ENCODE data around the gene OAS1.
"Not testable (repeated sequence)": the region's sequence is repeated elsewhere in the genome, so short reads cannot be mapped to it uniquely, and the experiment has no call there.

Gene OAS1

GRCh38 chr12:112947761-112948160 is 41.0 kb downstream of the OAS1 start:
- H3K4me3 ChIP-seq (ENCODE audit: low read length), result no peak overlapping the region
- TF ChIP-seq CTCF (IDR thresholded peaks at IDR 0.05; ENCODE audit: low read depth, low read length) (no peak), EZH2phosphoT487 (IDR thresholded peaks at IDR 0.05; ENCODE audit: low read depth) (no peak)
- H3K4me2 ChIP-seq (ENCODE audit: low read length), result no peak overlapping the region
- no peaks in the 10 kb centered on the region for H3K27me3 ChIP-seq (ENCODE audit: low read depth, low read length)
- no peaks in the 10 kb centered on the region for H3K79me2 ChIP-seq (ENCODE audit: low read length)
- H3K27ac ChIP-seq (ENCODE audit: low read length), result no peak overlapping the region
- no peaks in the 10 kb centered on the region for H4K20me1 ChIP-seq (ENCODE audit: insufficient read depth, low read length)
- H3K9me3 ChIP-seq (ENCODE audit: insufficient read depth, low read length), result no peaks in the 10 kb centered on the region
- no peaks in the 10 kb centered on the region for H3K4me1 ChIP-seq (ENCODE audit: low read length)
- H2AFZ ChIP-seq (ENCODE audit: low read depth, low read length), result no peak overlapping the region
- no peak overlapping the region for H3K9ac ChIP-seq (ENCODE audit: low read length)
- peaks cover 13% of the 10 kb centered on the region for H3K36me3 ChIP-seq (replicated peaks; ENCODE audit: low read depth, low read length)

- H3K4me2 ChIP-seq (ENCODE audit: low read length), result no peak overlapping the region
- no peak overlapping the region for H2AFZ ChIP-seq (ENCODE audit: low read depth, low read length)
- no peaks in the 10 kb centered on the region for H3K4me1 ChIP-seq (ENCODE audit: low read length)
- no peaks in the 10 kb centered on the region for H3K79me2 ChIP-seq (ENCODE audit: low read length)
- TF ChIP-seq CTCF (IDR thresholded peaks at IDR 0.05; ENCODE audit: low read depth, low read length), result no peak
- no peak for TF ChIP-seq EZH2phosphoT487 (IDR thresholded peaks at IDR 0.05; ENCODE audit: low read depth)
- H3K9me3 ChIP-seq (ENCODE audit: insufficient read depth, low read length), result no peaks in the 10 kb centered on the region
- H3K36me3 ChIP-seq (replicated peaks; ENCODE audit: low read depth, low read length), result peaks cover 13% of the 10 kb centered on the region
- H3K4me3 ChIP-seq (ENCODE audit: low read length), result no peak overlapping the region
- no peaks in the 10 kb centered on the region for H4K20me1 ChIP-seq (ENCODE audit: insufficient read depth, low read length)
- no peak overlapping the region for H3K9ac ChIP-seq (ENCODE audit: low read length)
- no peak overlapping the region for H3K27ac ChIP-seq (ENCODE audit: low read length)
- no peaks in the 10 kb centered on the region for H3K27me3 ChIP-seq (ENCODE audit: low read depth, low read length)
Measured at GRCh38 chr12:112948806-112949205, 42.0 kb downstream of the OAS1 start.

- H3K36me3 ChIP-seq (replicated peaks; ENCODE audit: low read depth, low read length), result peaks cover 10% of the 10 kb centered on the region
- H3K4me2 ChIP-seq (ENCODE audit: low read length), result no peak overlapping the region
- H3K27me3 ChIP-seq (ENCODE audit: low read depth, low read length), result no peaks in the 10 kb centered on the region
- no peak overlapping the region for H3K4me3 ChIP-seq (ENCODE audit: low read length)
- H3K9ac ChIP-seq (ENCODE audit: low read length), result no peak overlapping the region
- H3K27ac ChIP-seq (ENCODE audit: low read length), result no peak overlapping the region
- no peaks in the 10 kb centered on the region for H4K20me1 ChIP-seq (ENCODE audit: insufficient read depth, low read length)
- TF ChIP-seq CTCF (IDR thresholded peaks at IDR 0.05; ENCODE audit: low read depth, low read length) (no peak), EZH2phosphoT487 (IDR thresholded peaks at IDR 0.05; ENCODE audit: low read depth) (no peak)
- no peaks in the 10 kb centered on the region for H3K79me2 ChIP-seq (ENCODE audit: low read length)
- H3K9me3 ChIP-seq (ENCODE audit: insufficient read depth, low read length), result no peaks in the 10 kb centered on the region
- H2AFZ ChIP-seq (ENCODE audit: low read depth, low read length), result no peak overlapping the region
- H3K4me1 ChIP-seq (ENCODE audit: low read length), result no peaks in the 10 kb centered on the region
Measured at GRCh38 chr12:112950701-112951100, 43.9 kb downstream of the OAS1 start.

GRCh38 chr12:112957125-112957524 is 50.4 kb downstream of the OAS1 start:
- H3K9ac ChIP-seq (ENCODE audit: low read length); H3K9me3 ChIP-seq (ENCODE audit: insufficient read depth, low read length); H3K4me1 ChIP-seq (ENCODE audit: low read length); H2AFZ ChIP-seq (ENCODE audit: low read depth, low read length); H3K4me3 ChIP-seq (ENCODE audit: low read length); H3K4me2 ChIP-seq (ENCODE audit: low read length); H3K79me2 ChIP-seq (ENCODE audit: low read length); H3K27me3 ChIP-seq (ENCODE audit: low read depth, low read length); H4K20me1 ChIP-seq (ENCODE audit: insufficient read depth, low read length); H3K27ac ChIP-seq (ENCODE audit: low read length): not testable (repeated sequence)
- peaks cover 10% of the 10 kb centered on the region for H3K36me3 ChIP-seq (replicated peaks; ENCODE audit: low read depth, low read length)

- H3K36me3 ChIP-seq (replicated peaks; ENCODE audit: low read depth, low read length), result peaks cover 11% of the 10 kb centered on the region
- no peak overlapping the region for H3K27ac ChIP-seq (ENCODE audit: low read length)
- H3K79me2 ChIP-seq (ENCODE audit: low read length), result no peaks in the 10 kb centered on the region
- no peak overlapping the region for H3K4me3 ChIP-seq (ENCODE audit: low read length)
- no peaks in the 10 kb centered on the region for H3K4me1 ChIP-seq (ENCODE audit: low read length)
- TF ChIP-seq EZH2phosphoT487 (IDR thresholded peaks at IDR 0.05; ENCODE audit: low read depth) (no peak), CTCF (IDR thresholded peaks at IDR 0.05; ENCODE audit: low read depth, low read length) (no peak)
- no peak overlapping the region for H2AFZ ChIP-seq (ENCODE audit: low read depth, low read length)
- H3K9ac ChIP-seq (ENCODE audit: low read length), result no peak overlapping the region
- H3K4me2 ChIP-seq (ENCODE audit: low read length), result no peak overlapping the region
- H3K27me3 ChIP-seq (ENCODE audit: low read depth, low read length), result no peaks in the 10 kb centered on the region
- no peaks in the 10 kb centered on the region for H4K20me1 ChIP-seq (ENCODE audit: insufficient read depth, low read length)
- no peaks in the 10 kb centered on the region for H3K9me3 ChIP-seq (ENCODE audit: insufficient read depth, low read length)
Measured at GRCh38 chr12:112961074-112961473, 54.3 kb downstream of the OAS1 start.

All from OCI-LY3 (cell line).